RPMI7951 (cell line): Measurements from ENCODE around the gene NOL11. TPM values are rescaled to one million over a fixed set of nuclear protein-coding genes. Genes with fewer than 3 reads are reported as not detected.
"Not testable (repeated sequence)": the region's sequence is repeated elsewhere in the genome, so short reads cannot be mapped to it uniquely, and the experiment has no call there.

Experiments
- DNase-seq: peaks from one replicate; pipeline ENCODE4 v3.0.0-alpha.2; 2012; ENCODE audit warnings: low read depth
- total RNA-seq: library from RNA; depleted of rRNA; stranded (reverse); fragments of >200 nt; shearing (Covaris generic); gene quantifications from 2 replicates; pipeline ENCODE4 v1.2.3, GENCODE V29; 2014; rRNA removed

The NOL11 gene
- 36.3 and 48.4 TPM in 2 replicates for total RNA-seq

GRCh38 chr17:67717624-67718324 lies at the start of gene NOL11:
Gene NOL11, plus strand, starts transcription at chr17:67717936. Its CDS starts 12 bp downstream, at chr17:67717948.
- DNase-seq: peak; percentile 94

GRCh38 chr17:67671493-67671892 lies 46.2 kb upstream of the NOL11 start:
- no peak for DNase-seq

- DNase-seq: peak; percentile 7
These were observed 45.0 kb upstream of the NOL11 start for GRCh38 chr17:67672592-67673335.

DNA sequence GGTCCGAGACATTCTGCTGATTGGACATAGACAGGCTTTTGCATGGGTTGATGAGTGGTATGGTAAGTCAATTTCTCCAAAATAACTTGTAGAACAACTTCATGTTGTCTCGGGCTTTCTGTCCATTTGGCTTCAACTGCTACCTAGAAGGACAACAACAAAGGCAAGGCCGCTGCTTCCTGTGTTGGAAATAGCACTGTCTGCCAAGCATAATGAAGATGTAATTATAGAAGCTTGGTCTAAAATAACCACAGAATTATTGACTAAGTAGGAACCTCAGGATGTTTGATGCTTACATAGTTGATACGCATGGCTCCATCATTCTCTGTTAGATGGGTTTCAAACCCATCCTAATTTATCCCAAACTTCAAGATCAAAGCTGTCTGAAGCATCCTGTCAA lies 42.3 kb upstream of the NOL11 start:
- no peak for DNase-seq

DNA sequence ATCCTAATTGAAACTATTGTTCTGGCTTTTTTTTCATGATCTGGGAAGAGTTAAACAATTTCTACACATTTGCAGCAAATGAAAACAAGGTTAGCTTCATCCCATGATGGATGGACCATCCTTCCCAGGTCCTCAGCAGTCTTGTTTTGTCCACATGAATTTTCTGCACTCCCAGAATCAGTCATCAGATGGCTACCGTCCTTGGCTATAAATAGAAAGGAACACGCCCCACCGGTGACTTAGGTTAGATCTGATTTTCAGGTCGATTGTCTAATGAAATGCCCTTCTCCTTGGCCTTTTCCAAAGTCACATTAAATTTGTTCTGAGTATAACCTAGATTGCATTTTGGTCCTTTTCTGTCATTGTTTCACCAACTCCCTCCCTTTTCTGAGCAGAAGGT lies 41.4 kb upstream of the NOL11 start:
- DNase-seq: no peak

DNA sequence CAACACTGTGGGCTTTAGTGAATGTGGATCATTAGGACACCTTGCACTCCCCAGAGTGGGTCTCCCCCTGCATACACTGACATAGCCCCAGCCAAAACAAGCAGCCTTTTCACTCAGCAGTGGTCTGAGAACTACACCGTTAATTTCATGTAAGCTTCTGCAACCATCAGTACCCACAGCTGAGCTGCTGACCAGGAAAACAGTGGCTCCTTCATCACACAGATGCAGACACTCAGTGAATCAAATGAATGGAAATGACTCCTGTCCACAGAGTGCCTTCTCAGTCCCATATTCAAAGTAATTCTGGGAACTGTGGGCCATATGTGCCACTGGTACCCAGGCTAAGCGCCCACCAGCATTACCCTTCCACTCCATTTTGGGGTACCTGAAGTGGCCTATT lies 39.3 kb upstream of the NOL11 start:
- no peak for DNase-seq

DNA sequence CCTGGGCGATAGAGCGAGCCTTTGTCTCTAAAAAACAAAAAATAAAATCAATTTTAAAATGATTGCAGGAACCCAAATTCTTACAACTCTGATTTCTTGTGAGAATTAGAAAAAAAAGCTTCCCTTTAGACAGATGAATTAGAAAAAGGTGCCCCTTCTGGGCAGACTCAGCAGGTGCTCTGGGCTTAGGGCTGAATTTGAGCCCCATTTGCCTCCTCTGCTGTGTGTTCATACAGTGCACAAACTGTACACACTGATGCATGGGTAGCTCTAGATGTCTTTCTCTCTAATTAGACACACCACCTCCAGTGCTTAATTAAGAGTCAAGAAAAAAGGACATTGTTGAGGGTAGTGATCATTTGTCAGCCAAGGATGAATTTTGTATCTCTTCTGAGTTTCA lies 38.5 kb upstream of the NOL11 start:
- DNase-seq: no peak

GRCh38 chr17:67679721-67680120 lies 38.0 kb upstream of the NOL11 start:
- DNase-seq: no peak

DNA sequence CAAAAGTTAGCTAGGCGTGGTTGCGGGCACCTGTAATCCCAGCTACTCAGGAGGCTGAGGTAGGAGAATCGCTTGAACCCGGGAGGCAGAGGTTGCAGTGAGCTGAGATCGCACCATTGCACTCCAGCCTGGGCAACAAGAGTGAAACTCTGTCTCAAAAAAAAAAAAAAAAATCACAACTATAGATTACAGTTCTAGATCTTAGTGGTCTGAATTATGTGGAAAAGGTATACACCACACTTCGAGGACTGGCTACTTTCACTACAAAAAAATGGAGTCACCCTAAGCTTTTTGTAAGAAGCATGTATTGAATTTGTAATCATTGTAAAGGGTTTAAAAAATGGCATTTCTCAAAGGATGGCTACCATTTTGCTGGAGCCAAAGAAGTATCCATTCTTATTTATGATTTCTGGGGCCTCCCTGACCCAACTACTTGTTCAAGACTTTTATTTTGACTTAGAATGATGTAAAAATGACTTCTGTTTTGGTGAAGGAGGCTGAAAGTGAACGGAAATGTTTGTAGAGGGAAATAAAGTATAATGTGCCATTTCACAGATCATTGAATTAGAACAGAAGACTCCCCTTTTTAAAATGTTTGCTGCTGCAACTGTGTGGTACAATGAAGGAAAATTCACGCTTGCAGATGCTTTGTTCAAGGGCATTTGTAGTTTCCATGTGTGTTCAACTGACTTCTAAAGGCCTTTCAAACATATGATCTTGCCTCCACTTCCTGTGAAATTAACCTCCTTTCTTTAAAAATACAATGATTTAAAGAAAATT lies 37.1 kb upstream of the NOL11 start:
- DNase-seq: no peak

DNA sequence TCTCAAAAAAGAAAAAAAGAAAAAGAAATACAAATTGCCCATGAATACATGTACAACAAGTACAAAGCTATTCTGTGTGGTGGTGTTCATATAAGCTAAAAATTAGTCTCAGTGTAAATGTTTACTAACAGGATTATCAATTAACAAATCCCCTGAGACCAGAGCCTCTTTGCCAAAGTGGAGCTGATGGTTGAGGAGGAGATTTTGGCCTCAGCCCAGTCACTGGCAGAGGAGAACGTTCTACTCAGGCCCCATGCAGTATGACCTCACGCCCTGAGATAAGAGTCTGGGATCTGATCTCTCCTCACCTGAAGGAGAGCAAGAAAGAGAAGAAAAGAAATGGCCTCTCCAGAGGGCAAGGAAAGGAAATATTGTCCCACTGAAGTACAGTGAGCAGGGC lies 35.5 kb upstream of the NOL11 start:
- no peak for DNase-seq

DNA sequence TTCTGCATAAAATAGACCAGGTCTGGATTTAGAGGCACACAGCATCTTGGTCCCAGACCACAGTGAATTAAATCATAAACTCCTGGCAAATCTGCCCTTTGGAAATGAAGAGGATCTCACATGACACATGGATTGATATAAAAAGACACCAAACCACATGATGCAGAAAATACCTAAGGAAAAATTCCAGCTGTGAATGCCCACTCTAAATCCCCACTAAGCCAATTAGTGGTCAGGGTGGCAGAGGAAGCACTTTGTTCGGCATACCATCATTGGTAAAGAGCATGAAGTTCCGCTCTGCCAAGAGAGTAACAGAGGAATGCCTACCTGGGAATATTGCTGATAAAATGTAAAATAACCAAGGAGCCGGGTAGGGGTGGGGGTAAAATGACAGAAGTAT lies 32.4 kb upstream of the NOL11 start:
- no peak for DNase-seq

DNA sequence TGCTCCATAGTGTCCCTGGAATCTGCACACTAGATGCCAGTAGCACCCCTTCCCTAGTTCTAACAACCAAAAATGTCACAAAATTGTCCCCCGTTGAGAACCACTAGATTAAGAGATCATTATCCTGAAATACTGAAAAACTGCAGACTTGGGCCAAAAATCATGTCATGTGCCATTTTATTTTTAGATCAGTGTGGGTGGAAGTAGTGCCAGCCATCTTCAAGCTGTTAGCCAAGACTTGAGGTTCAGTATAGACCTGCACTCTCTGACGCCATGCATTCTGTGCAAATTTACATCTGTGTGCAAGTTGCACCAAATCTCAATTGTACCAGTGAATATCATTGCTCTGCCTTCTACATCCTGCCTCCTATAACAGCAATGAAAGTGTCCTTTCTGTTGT lies 31.5 kb upstream of the NOL11 start:
- no peak for DNase-seq

GRCh38 chr17:67687511-67687910 lies 30.2 kb upstream of the NOL11 start:
- DNase-seq: no peak

DNA sequence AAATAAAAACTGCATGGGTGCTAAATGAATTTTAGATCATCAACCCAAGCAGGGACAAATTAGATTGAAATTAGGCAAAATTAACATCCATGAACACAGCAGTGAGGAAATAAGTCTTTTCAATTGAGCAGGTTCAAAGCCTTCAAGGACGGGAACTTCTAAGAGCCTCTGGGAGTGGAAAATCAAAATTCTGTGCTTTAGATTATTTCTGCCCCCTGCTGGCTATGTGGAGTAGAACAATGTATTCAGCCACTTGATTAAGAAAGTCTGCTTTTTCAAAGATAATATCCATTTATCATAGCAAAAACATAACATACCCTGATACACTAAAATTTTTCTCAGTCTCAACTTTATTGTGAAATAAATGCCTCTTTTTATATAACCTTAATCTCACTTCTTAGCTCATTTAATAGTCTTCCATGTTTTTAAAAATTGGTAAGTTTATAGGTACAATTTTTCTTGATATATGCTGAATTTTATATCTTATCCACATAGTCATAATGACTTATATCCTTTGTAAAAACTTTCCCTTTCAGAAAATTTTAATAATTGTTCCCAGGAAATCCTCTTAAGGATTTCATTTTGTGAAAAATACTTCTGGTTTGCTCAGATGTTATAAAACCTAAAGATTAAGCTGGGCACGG lies 28.1 kb upstream of the NOL11 start:
- DNase-seq: peak; percentile 60

- DNase-seq: no peak
These were observed 23.9 kb upstream of the NOL11 start for GRCh38 chr17:67693811-67694210.

- no peak for DNase-seq
These were observed 21.4 kb upstream of the NOL11 start for GRCh38 chr17:67696347-67696746.

GRCh38 chr17:67696853-67697498 lies 20.8 kb upstream of the NOL11 start:
- no peak for DNase-seq

- DNase-seq: no peak
These were observed 17.6 kb upstream of the NOL11 start for GRCh38 chr17:67700037-67700724.

GRCh38 chr17:67700725-67701119 lies 17.0 kb upstream of the NOL11 start:
- DNase-seq: no peak

DNA sequence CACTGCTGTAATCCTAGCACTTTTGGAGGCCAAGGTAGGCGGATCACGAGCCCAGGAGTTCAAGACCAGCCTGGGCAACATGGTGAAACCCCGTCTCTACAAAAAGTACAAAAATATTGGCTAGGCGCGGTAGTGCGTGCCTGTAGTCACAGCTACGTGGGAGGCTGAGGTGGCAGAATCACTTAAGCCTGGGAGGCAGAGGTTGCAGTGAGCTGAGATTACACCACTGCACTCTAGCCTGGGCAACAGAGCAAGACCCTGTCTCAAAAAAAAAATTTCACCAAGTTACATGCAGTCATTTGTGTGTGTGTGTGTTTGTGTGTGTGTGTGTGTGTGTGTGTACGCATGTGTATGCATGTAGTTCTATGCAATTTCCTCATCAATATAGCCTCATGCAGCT lies 14.9 kb upstream of the NOL11 start:
- not testable (repeated sequence) for DNase-seq

GRCh38 chr17:67707442-67707841 lies 10.3 kb upstream of the NOL11 start:
- no peak for DNase-seq
